ENCODE measurements around the gene GOPC.
"Not testable (repeated sequence)": the region's sequence is repeated elsewhere in the genome, so short reads cannot be mapped to it uniquely, and the experiment has no call there.

GOPC gene

GRCh38 chr6:117547688-117548621 lies 54.4 kb downstream of the GOPC start:
- peak in 2 of 4 experiments; percentile 35 to 47 for DNase-seq

- no peak for DNase-seq
Observed at GRCh38 chr6:117546674-117547073, 55.6 kb downstream of the GOPC start.

GRCh38 chr6:117545161-117545595 lies 57.1 kb downstream of the GOPC start:
- no peak for DNase-seq

- DNase-seq = no peak
Observed at GRCh38 chr6:117544716-117545115, 57.6 kb downstream of the GOPC start.

- no peak for DNase-seq
Observed at GRCh38 chr6:117542493-117542892, 59.8 kb downstream of the GOPC start.

- no peak for DNase-seq
Observed at GRCh38 chr6:117540670-117541069, 61.6 kb downstream of the GOPC start.

- DNase-seq = no peak
Observed at GRCh38 chr6:117538615-117539014, 63.7 kb downstream of the GOPC start.

- no peak for DNase-seq
Observed at GRCh38 chr6:117536317-117536716, 66.0 kb downstream of the GOPC start.

- DNase-seq = no peak
Observed at GRCh38 chr6:117534974-117535373, 67.3 kb downstream of the GOPC start.

- DNase-seq = no peak
Observed at GRCh38 chr6:117533775-117534174, 68.5 kb downstream of the GOPC start.

- no peak for DNase-seq
Observed at GRCh38 chr6:117531809-117532725, 70.2 kb downstream of the GOPC start.

GRCh38 chr6:117531346-117531745 lies 71.0 kb downstream of the GOPC start:
- no peak for DNase-seq

- no peak for DNase-seq
Observed at GRCh38 chr6:117530467-117531242, 71.7 kb downstream of the GOPC start.

GRCh38 chr6:117525607-117526006 lies 76.7 kb downstream of the GOPC start:
- no peak for DNase-seq

- no peak for DNase-seq
Observed at GRCh38 chr6:117521791-117522502, 80.4 kb downstream of the GOPC start.

GRCh38 chr6:117520603-117521395 lies 81.5 kb downstream of the GOPC start:
- no peak for DNase-seq

- no peak for DNase-seq
Observed at GRCh38 chr6:117518870-117519269, 83.4 kb downstream of the GOPC start.

- DNase-seq = not testable (repeated sequence)
Observed at GRCh38 chr6:117517995-117518394, 84.3 kb downstream of the GOPC start.

- DNase-seq = no peak
Observed at GRCh38 chr6:117515326-117515725, 87.0 kb downstream of the GOPC start.

GRCh38 chr6:117514655-117515054 lies 87.7 kb downstream of the GOPC start:
- DNase-seq = no peak

GRCh38 chr6:117513778-117514365 lies 88.4 kb downstream of the GOPC start:
- no peak for DNase-seq
